Measurements from ENCODE around the gene SSR1. TPM values are rescaled to one million over a fixed set of nuclear protein-coding genes. Genes with fewer than 3 reads are reported as not detected.
"Not testable (repeated sequence)": the region's sequence is repeated elsewhere in the genome, so short reads cannot be mapped to it uniquely, and the experiment has no call there.

SSR1 gene
- total and polyA plus RNA-seq, 5 experiments from 2014 or later, result 97.5 to 159 (median 136) TPM

GRCh38 chr6:7295916-7296315 lies 17.1 kb downstream of the SSR1 start:
- ATAC-seq (no peak), DNase-seq (no peak)
- peaks cover 3 to 12% (median 6%) of the 10 kb centered on the region in 4 donors for H3K4me1 Mint-ChIP-seq
- no peaks in the 10 kb centered on the region for H3K27me3 Mint-ChIP-seq
- peaks cover 6 to 86% (median 16%) of the 10 kb centered on the region in 3 donors for H3K36me3 Mint-ChIP-seq
- H3K27ac Mint-ChIP-seq, result peak overlapping the region in 2 of 10 donors; percentile 13 to 26
- no peak overlapping the region for H3K4me3 Mint-ChIP-seq
- POLR2A ChIA-PET, result no interaction called here
- no peaks in the 10 kb centered on the region for H3K9me3 Mint-ChIP-seq

GRCh38 chr6:7292596-7293255 lies 20.3 kb downstream of the SSR1 start:
- Mint-ChIP-seq H3K27me3 (no peaks in the 10 kb centered on the region), H3K9me3 (no peaks in the 10 kb centered on the region), H3K36me3 (peaks cover 4 to 87% (median 14%) of the 10 kb centered on the region in 3 donors), H3K4me1 (peaks cover 0 to 8% (median 2%) of the 10 kb centered on the region in 4 donors), H3K4me3 (no peak overlapping the region), H3K27ac (peak overlapping the region in 6 of 10 donors; percentile 21 to 76 (median 60))
- ATAC-seq, result no peak
- no peak for DNase-seq
- POLR2A ChIA-PET, result no interaction called here

- ATAC-seq (no peak), DNase-seq (no peak)
- no peak overlapping the region for H3K4me3 Mint-ChIP-seq
- H3K27me3 Mint-ChIP-seq, result no peaks in the 10 kb centered on the region
- H3K4me1 Mint-ChIP-seq, result peaks cover 0 to 5% (median 2%) of the 10 kb centered on the region in 4 donors
- H3K36me3 Mint-ChIP-seq, result peaks cover 4 to 93% (median 22%) of the 10 kb centered on the region in 3 donors
- peak overlapping the region in 2 of 10 donors; percentile 7 to 61 for H3K27ac Mint-ChIP-seq
- H3K9me3 Mint-ChIP-seq, result no peaks in the 10 kb centered on the region
- POLR2A ChIA-PET, result interaction anchor here (0.7 kb wide), 1 partner anchor 366 kb away, joined by 3 read pairs; no protein-coding TSS in a partner anchor
Measured at GRCh38 chr6:7290079-7290478, 22.9 kb downstream of the SSR1 start.

- Mint-ChIP-seq H3K4me1 (peaks cover 15 to 30% (median 21%) of the 10 kb centered on the region in 4 donors), H3K27ac (peak overlapping the region in 3 of 10 donors; percentile 43 to 73 (median 55)), H3K27me3 (no peaks in the 10 kb centered on the region), H3K9me3 (no peaks in the 10 kb centered on the region), H3K4me3 (no peak overlapping the region), H3K36me3 (peaks cover 0 to 56% (median 10%) of the 10 kb centered on the region in 3 donors)
- ATAC-seq (no peak), DNase-seq (no peak)
- POLR2A ChIA-PET, result no interaction called here
Measured at GRCh38 chr6:7285416-7285815, 27.6 kb downstream of the SSR1 start.

GRCh38 chr6:7283676-7284075 lies 29.3 kb downstream of the SSR1 start:
- peaks cover 0 to 39% (median 10%) of the 10 kb centered on the region in 3 donors for H3K36me3 Mint-ChIP-seq
- H3K27ac Mint-ChIP-seq, result peak overlapping the region in 7 of 10 donors; percentile 8 to 87 (median 71)
- POLR2A ChIA-PET, result interaction anchor here (0.8 kb wide), 1 partner anchor 331 kb away, joined by 3 read pairs; no protein-coding TSS in a partner anchor
- no peaks in the 10 kb centered on the region for H3K27me3 Mint-ChIP-seq
- DNase-seq (no peak), ATAC-seq (no peak)
- H3K4me1 Mint-ChIP-seq, result peaks cover 17 to 30% (median 23%) of the 10 kb centered on the region in 4 donors
- H3K9me3 Mint-ChIP-seq, result no peaks in the 10 kb centered on the region
- no peak overlapping the region for H3K4me3 Mint-ChIP-seq

- POLR2A ChIA-PET, result no interaction called here
- H3K27me3 Mint-ChIP-seq, result no peaks in the 10 kb centered on the region
- H3K9me3 Mint-ChIP-seq, result no peaks in the 10 kb centered on the region
- DNase-seq (peak in 2 of 10 donors; percentile 7 to 9), ATAC-seq (peak in 1 of 2 donors; percentile 44)
- H3K4me1 Mint-ChIP-seq, result peaks cover 17 to 34% (median 27%) of the 10 kb centered on the region in 4 donors
- H3K27ac Mint-ChIP-seq, result peak overlapping the region; percentile 58 to 93 (median 86)
- peak overlapping the region; percentile 2 to 59 (median 23) for H3K4me3 Mint-ChIP-seq
- peaks cover 0 to 25% (median 9%) of the 10 kb centered on the region in 3 donors for H3K36me3 Mint-ChIP-seq
Measured at GRCh38 chr6:7282097-7282906, 30.7 kb downstream of the SSR1 start.

- Mint-ChIP-seq H3K9me3 (no peaks in the 10 kb centered on the region), H3K27me3 (peaks cover 0 to 2% (median 0%) of the 10 kb centered on the region in 5 donors), H3K27ac (peak overlapping the region in 4 of 10 donors; percentile 22 to 54 (median 49)), H3K4me3 (no peak overlapping the region), H3K4me1 (peaks cover 5 to 26% (median 11%) of the 10 kb centered on the region in 4 donors), H3K36me3 (no peaks in the 10 kb centered on the region)
- POLR2A ChIA-PET, result interaction anchor here (1.4 kb wide), 1 partner anchor 340 kb away, joined by 5 read pairs; no protein-coding TSS in a partner anchor
- no peak for DNase-seq
- ATAC-seq, result no peak
Measured at GRCh38 chr6:7276199-7276524, 36.8 kb downstream of the SSR1 start.

- DNase-seq, ATAC-seq, H3K27me3 Mint-ChIP-seq, H3K36me3 Mint-ChIP-seq, H3K4me3 Mint-ChIP-seq, H3K9me3 Mint-ChIP-seq, POLR2A ChIA-PET: not testable (repeated sequence)
- Mint-ChIP-seq H3K27ac (peak overlapping the region in 1 of 10 donors; percentile 47), H3K4me1 (peaks cover 3 to 25% (median 8%) of the 10 kb centered on the region in 4 donors)
Measured at GRCh38 chr6:7274525-7274924, 38.5 kb downstream of the SSR1 start.

GRCh38 chr6:7273709-7274108 lies 39.3 kb downstream of the SSR1 start:
- H3K4me3 Mint-ChIP-seq, result no peak overlapping the region
- ATAC-seq (no peak), DNase-seq (no peak)
- peaks cover 3 to 22% (median 7%) of the 10 kb centered on the region in 4 donors for H3K4me1 Mint-ChIP-seq
- POLR2A ChIA-PET, result no interaction called here
- H3K36me3 Mint-ChIP-seq, result no peaks in the 10 kb centered on the region
- H3K27ac Mint-ChIP-seq, result no peak overlapping the region
- peaks cover 0 to 2% (median 0%) of the 10 kb centered on the region in 5 donors for H3K27me3 Mint-ChIP-seq
- peaks cover 0 to 4% (median 0%) of the 10 kb centered on the region in 9 donors for H3K9me3 Mint-ChIP-seq

- Mint-ChIP-seq H3K4me3 (no peak overlapping the region), H3K27ac (peak overlapping the region in 1 of 10 donors; percentile 11), H3K27me3 (peaks cover 0 to 2% (median 0%) of the 10 kb centered on the region in 5 donors), H3K36me3 (peaks cover 0 to 4% (median 0%) of the 10 kb centered on the region in 3 donors), H3K9me3 (peaks cover 0 to 11% (median 0%) of the 10 kb centered on the region in 9 donors), H3K4me1 (peaks cover 3 to 7% (median 6%) of the 10 kb centered on the region in 4 donors)
- ATAC-seq (no peak), DNase-seq (no peak)
- POLR2A ChIA-PET, result no interaction called here
Measured at GRCh38 chr6:7271205-7271534, 41.8 kb downstream of the SSR1 start.

GRCh38 chr6:7270320-7271204 lies 42.4 kb downstream of the SSR1 start:
- ATAC-seq, result no peak
- Mint-ChIP-seq H3K27ac (peak overlapping the region in 1 of 10 donors; percentile 11), H3K9me3 (peaks cover 0 to 16% (median 4%) of the 10 kb centered on the region in 9 donors), H3K27me3 (peaks cover 0 to 2% (median 0%) of the 10 kb centered on the region in 5 donors), H3K36me3 (peaks cover 0 to 7% (median 0%) of the 10 kb centered on the region in 3 donors), H3K4me3 (peak overlapping the region in 1 of 10 donors; percentile 30), H3K4me1 (peaks cover 0 to 3% (median under 1%) of the 10 kb centered on the region in 4 donors)
- POLR2A ChIA-PET, result no interaction called here
- DNase-seq, result no peak

- ATAC-seq (no peak), DNase-seq (no peak)
- Mint-ChIP-seq H3K9me3 (peaks cover 0 to 16% (median 4%) of the 10 kb centered on the region in 9 donors), H3K4me1 (peaks cover 0 to 3% (median 0%) of the 10 kb centered on the region in 4 donors), H3K27ac (peak overlapping the region in 1 of 10 donors; percentile 11), H3K36me3 (peaks cover 0 to 7% (median 0%) of the 10 kb centered on the region in 3 donors), H3K4me3 (no peak overlapping the region), H3K27me3 (peaks cover 0 to 5% (median 0%) of the 10 kb centered on the region in 5 donors)
- POLR2A ChIA-PET, result no interaction called here
Measured at GRCh38 chr6:7269816-7270215, 43.2 kb downstream of the SSR1 start.

Data from naive thymus-derived CD8-positive, alpha-beta T cell (primary cell).